Transverse colon (tissue), 3 donors: ENCODE results near the gene MTLN.

Source experiments
- EP300 ChIP-seq: sonication (generic); formaldehyde crosslinking; IDR thresholded peaks from one replicate; pipeline ENCODE4 v1.6.1; 2017; ENCODE audit warnings: antibody characterized with exemption, low read depth
- POLR2A ChIP-seq: fragments of 450-650 bp; IDR thresholded peaks from one replicate; pipeline ENCODE4 v1.6.1; 2016; ENCODE audit warnings: antibody characterized with exemption, mild to moderate bottlenecking, moderate library complexity
- TF ChIP-seq, protein P1 (sequence below), 5 experiments: fragments of 200-600 bp in 3 of 5; fragments of 450-650 bp in 2 of 5; sonication (generic) in 3 of 5; IDR thresholded peaks; 1 replicate in 2 of 5; 2 replicates in 3 of 5; pipeline ENCODE4 v1.5.1; 2016 to 2017; ENCODE audit warnings: antibody characterized with exemption in 5 of 5, inconsistent platforms in 3 of 5, mild to moderate bottlenecking in 2 of 5, moderate library complexity in 1 of 5

DNA sequence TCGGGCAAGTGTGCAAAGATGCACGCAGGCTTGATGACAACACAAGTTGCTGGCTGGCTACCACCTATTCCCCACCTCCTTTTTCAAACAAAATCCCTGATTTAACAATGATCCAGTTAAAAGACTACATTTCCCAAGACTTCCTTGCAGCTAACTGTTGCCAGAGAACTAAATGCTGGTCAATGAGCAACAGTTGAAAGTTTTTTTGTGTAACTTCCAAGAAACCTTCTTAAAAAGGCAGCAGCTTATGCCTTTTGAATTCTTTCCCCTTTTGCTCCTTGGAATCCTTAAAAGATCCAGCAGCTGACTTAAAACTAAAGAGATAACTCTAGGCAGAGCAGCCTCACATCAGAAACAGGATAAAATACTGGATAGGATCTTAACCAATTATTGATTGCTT is 46.1 kb downstream of the MTLN start:
- no peak for TF ChIP-seq POLR2A
- TF ChIP-seq, protein P1, sequence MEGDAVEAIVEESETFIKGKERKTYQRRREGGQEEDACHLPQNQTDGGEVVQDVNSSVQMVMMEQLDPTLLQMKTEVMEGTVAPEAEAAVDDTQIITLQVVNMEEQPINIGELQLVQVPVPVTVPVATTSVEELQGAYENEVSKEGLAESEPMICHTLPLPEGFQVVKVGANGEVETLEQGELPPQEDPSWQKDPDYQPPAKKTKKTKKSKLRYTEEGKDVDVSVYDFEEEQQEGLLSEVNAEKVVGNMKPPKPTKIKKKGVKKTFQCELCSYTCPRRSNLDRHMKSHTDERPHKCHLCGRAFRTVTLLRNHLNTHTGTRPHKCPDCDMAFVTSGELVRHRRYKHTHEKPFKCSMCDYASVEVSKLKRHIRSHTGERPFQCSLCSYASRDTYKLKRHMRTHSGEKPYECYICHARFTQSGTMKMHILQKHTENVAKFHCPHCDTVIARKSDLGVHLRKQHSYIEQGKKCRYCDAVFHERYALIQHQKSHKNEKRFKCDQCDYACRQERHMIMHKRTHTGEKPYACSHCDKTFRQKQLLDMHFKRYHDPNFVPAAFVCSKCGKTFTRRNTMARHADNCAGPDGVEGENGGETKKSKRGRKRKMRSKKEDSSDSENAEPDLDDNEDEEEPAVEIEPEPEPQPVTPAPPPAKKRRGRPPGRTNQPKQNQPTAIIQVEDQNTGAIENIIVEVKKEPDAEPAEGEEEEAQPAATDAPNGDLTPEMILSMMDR (IDR thresholded peaks at IDR 0.05) = no peak
- TF ChIP-seq EP300 = no peak
